SU-DHL-6 (cell line): Measurements from ENCODE around the gene MRPL49.
"Not testable (repeated sequence)": the region's sequence is repeated elsewhere in the genome, so short reads cannot be mapped to it uniquely, and the experiment has no call there.

Experiments
- H2AFZ ChIP-seq: fragments of 200-600 bp; sonication (generic); 2 replicates; pipeline ENCODE4 v1.6.1; 2014; ENCODE audit warnings: low read depth, mild to moderate bottlenecking, moderate library complexity, mixed read lengths, antibody characterized with exemption, low read length; ENCODE audit not compliant: severe bottlenecking
- H3F3A ChIP-seq: fragments of 200-600 bp; shearing (Covaris generic); 2 replicates; pipeline ENCODE4 v1.6.0; 2016; ENCODE audit warnings: antibody characterized with exemption, mild to moderate bottlenecking; ENCODE audit not compliant: insufficient read depth
- H3K27ac ChIP-seq: fragments of 200-600 bp; sonication (generic); 2 replicates; pipeline ENCODE4 v1.5.1; 2016; ENCODE audit warnings: low read depth, mild to moderate bottlenecking, low read length, moderate library complexity, mixed read lengths
- H3K27me3 ChIP-seq: fragments of 200-600 bp; sonication (generic), shearing (Covaris generic); 2 replicates; pipeline ENCODE4 v1.6.0; 2014; ENCODE audit warnings: mild to moderate bottlenecking, low read length
- H3K36me3 ChIP-seq: fragments of 200-600 bp; sonication (generic); 2 replicates; pipeline ENCODE4 v1.6.1; 2014; ENCODE audit warnings: mild to moderate bottlenecking, low read length, mixed read lengths
- H3K4me2 ChIP-seq: fragments of 300-600, 200-600 bp; shearing (Covaris generic), sonication (generic); 2 replicates; pipeline ENCODE4 v1.6.0; 2014; ENCODE audit warnings: low read length, low read depth, mild to moderate bottlenecking; ENCODE audit not compliant: poor library complexity, severe bottlenecking
- H3K4me3 ChIP-seq: fragments of 200-600 bp; sonication (generic); 2 replicates; pipeline ENCODE4 v1.5.1; 2014; ENCODE audit warnings: antibody characterized with exemption, low read length, mild to moderate bottlenecking, mixed read lengths; ENCODE audit not compliant: insufficient read depth, poor library complexity, severe bottlenecking
- H3K79me2 ChIP-seq: fragments of 200-600 bp; sonication (generic); 2 replicates; pipeline ENCODE4 v1.6.1; 2014; ENCODE audit warnings: mild to moderate bottlenecking, low read length, moderate library complexity; ENCODE audit not compliant: insufficient read depth
- H3K9ac ChIP-seq: fragments of 200-600 bp; sonication (generic); 2 replicates; pipeline ENCODE4 v1.7.0; 2014; ENCODE audit warnings: mild to moderate bottlenecking, low read length
- H3K9me2 ChIP-seq: fragments of 200-600 bp; sonication (generic); replicated peaks from 2 replicates; pipeline ENCODE4 v1.6.1; 2014; ENCODE audit warnings: low read length; ENCODE audit not compliant: insufficient read depth
- H3K9me3 ChIP-seq: fragments of 200-600 bp; sonication (generic); 2 replicates; pipeline ENCODE4 v1.6.1; 2014; ENCODE audit warnings: low read length, mixed read lengths; ENCODE audit not compliant: insufficient read depth
- H4K20me1 ChIP-seq: fragments of 200-600 bp; sonication (generic); 2 replicates; pipeline ENCODE4 v1.6.1; 2014; ENCODE audit warnings: low read depth, mild to moderate bottlenecking, antibody characterized with exemption, low read length, moderate library complexity, mixed read lengths
- EZH2phosphoT487 ChIP-seq: fragments of 200-600 bp; sonication (generic), shearing (Covaris generic); conservative IDR thresholded peaks from 2 replicates; pipeline ENCODE4 v1.6.1; 2018; ENCODE audit warnings: mild to moderate bottlenecking, antibody characterized with exemption, low read length, moderate library complexity, mixed read lengths
- TF ChIP-seq, protein P1 (sequence below): fragments of 200-600 bp; sonication (generic); IDR thresholded peaks from one replicate; pipeline ENCODE4 v1.5.1; 2017; ENCODE audit warnings: antibody characterized with exemption, mild to moderate bottlenecking, low read length, moderate library complexity; ENCODE audit not compliant: insufficient read depth, poor library complexity, severe bottlenecking

Gene MRPL49

DNA sequence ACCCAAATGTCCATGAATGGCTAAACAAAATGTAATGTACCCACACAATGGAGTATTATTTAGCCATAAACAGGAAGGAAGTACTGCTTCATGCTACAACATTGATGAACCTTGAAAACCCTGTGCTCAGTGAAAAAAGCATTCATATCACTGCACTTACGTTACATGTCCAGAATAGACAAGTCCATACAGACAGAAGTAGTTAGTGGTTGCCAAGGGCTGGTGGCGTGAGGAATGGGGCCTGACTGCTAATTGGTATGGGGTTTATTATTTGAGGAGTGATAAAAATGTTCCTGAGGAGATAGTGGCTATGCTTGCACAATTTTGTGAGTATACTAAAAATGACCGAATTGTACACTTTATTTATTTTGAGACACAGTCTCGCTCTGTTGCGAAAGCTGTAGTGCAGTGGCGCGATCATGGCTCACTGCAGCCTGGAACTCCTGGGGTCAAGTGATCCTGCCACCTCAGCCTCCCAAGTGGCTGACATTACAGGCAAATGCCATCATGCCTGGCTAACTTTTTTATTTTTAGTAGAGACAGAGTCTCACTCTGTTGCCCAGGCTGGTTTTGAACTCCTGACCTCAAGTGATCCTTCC lies 19.9 kb downstream of the MRPL49 start:
- Histone ChIP-seq H3K4me3 (no peak overlapping the region), H3K9me2 (no peaks in the 10 kb centered on the region), H3K27me3 (no peaks in the 10 kb centered on the region), H3K9ac (no peak overlapping the region), H3K27ac (no peak overlapping the region), H3F3A (no peaks in the 10 kb centered on the region), H3K36me3 (no peaks in the 10 kb centered on the region), H3K9me3 (no peaks in the 10 kb centered on the region), H3K79me2 (no peaks in the 10 kb centered on the region), H2AFZ (no peak overlapping the region), H4K20me1 (no peaks in the 10 kb centered on the region), H3K4me2 (no peak overlapping the region)
- TF ChIP-seq, protein P1, sequence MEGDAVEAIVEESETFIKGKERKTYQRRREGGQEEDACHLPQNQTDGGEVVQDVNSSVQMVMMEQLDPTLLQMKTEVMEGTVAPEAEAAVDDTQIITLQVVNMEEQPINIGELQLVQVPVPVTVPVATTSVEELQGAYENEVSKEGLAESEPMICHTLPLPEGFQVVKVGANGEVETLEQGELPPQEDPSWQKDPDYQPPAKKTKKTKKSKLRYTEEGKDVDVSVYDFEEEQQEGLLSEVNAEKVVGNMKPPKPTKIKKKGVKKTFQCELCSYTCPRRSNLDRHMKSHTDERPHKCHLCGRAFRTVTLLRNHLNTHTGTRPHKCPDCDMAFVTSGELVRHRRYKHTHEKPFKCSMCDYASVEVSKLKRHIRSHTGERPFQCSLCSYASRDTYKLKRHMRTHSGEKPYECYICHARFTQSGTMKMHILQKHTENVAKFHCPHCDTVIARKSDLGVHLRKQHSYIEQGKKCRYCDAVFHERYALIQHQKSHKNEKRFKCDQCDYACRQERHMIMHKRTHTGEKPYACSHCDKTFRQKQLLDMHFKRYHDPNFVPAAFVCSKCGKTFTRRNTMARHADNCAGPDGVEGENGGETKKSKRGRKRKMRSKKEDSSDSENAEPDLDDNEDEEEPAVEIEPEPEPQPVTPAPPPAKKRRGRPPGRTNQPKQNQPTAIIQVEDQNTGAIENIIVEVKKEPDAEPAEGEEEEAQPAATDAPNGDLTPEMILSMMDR, result no peak
- no peak for TF ChIP-seq EZH2phosphoT487

DNA sequence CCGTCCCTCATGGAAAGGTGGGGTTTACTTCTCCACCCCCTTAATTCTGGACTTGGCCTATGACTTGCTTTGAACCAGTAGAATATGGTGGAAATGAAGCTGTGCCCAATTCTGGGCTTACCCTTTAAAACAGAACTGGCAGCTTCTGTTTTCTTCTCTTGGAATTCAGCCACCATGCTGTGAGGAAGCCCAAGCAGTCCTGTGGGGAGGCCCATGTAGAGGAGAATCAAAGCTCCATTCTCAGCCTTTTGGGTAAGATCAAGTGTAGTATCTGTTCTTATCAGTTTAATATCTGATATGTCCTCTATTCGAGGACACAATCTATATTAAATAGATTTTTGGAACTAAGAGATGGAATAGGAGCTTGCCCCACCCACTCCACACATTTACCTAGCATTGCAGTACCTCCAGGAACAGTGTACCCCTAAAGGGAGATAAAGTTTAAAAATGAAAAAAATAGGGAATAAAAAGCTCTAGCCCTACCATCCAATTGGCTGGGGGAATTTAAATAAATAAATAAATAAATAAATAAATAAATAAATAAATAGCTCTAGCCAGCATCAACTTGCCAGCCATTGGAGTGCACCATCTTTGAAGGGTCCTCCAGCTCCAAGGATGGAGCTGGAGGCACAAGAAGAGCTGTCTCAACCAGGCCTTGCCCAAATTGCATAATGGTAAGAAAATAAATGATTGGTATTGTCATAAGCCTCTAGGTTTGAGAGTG lies 25.4 kb downstream of the MRPL49 start:
- Histone ChIP-seq H3K9me3 (no peaks in the 10 kb centered on the region), H3K27ac (no peak overlapping the region), H2AFZ (no peak overlapping the region), H3K9me2 (no peaks in the 10 kb centered on the region), H3F3A (no peaks in the 10 kb centered on the region), H3K9ac (no peak overlapping the region), H3K79me2 (no peaks in the 10 kb centered on the region), H3K4me2 (no peak overlapping the region), H4K20me1 (no peaks in the 10 kb centered on the region), H3K27me3 (no peaks in the 10 kb centered on the region), H3K36me3 (no peaks in the 10 kb centered on the region), H3K4me3 (no peak overlapping the region)
- TF ChIP-seq EZH2phosphoT487, result no peak
- TF ChIP-seq, protein P1, result no peak

DNA sequence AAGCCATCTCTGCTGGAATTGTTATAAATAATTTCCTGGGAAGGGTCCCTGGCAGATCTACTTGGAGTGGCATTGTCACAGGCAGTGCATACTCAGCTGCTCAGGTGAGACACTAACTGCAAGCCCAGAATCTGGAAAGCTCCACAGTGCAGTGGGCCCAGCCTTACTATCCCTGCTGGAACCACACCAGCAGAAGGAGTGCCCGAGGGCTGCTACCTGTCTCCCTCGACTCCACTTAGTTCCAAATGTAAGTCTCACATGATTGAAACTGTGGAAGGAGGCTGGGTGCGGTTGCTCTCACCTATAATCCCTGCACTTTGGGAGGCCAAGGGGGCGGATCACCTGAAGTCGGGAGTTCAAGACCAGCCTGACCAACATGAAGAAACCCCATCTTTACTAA lies 26.5 kb downstream of the MRPL49 start:
- H2AFZ ChIP-seq, result no peak overlapping the region

DNA sequence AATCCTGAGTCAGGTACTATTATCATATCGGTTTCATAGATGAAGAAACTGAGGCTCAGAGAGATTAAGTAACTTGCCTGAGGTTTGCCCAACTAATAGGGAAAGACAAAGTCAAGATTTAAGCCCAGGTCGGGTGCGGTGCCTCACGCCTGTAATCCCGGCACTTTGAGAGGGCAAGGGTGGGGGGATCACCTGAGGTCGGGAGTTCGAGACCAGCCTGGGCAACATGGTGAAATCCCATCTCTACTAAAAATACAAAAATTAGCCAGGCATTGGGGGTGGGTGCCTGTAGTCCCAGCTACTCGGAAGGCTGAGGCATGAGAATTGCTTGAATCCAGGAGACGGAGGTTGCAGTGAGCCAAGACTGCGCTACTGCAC lies 28.0 kb downstream of the MRPL49 start:
- H3K4me3 ChIP-seq, H3K36me3 ChIP-seq, H3F3A ChIP-seq, H3K9ac ChIP-seq, H4K20me1 ChIP-seq, H3K27ac ChIP-seq, H3K9me3 ChIP-seq, H2AFZ ChIP-seq, H3K79me2 ChIP-seq, H3K27me3 ChIP-seq, H3K4me2 ChIP-seq, H3K9me2 ChIP-seq: not testable (repeated sequence)

More for the DNA sequence above, 26.5 kb downstream of the MRPL49 start:
- Histone ChIP-seq H3K9me3 (no peaks in the 10 kb centered on the region), H4K20me1 (no peaks in the 10 kb centered on the region), H3K4me2 (no peak overlapping the region), H3K9me2 (no peaks in the 10 kb centered on the region), H3K27ac (no peak overlapping the region), H3F3A (no peaks in the 10 kb centered on the region), H3K36me3 (no peaks in the 10 kb centered on the region), H3K79me2 (no peaks in the 10 kb centered on the region), H3K27me3 (no peaks in the 10 kb centered on the region), H3K4me3 (no peak overlapping the region), H3K9ac (no peak overlapping the region)
- TF ChIP-seq, protein P1, result no peak
- no peak for TF ChIP-seq EZH2phosphoT487
